ENCODE data around the gene MCTP2. TPM values are rescaled to one million over a fixed set of nuclear protein-coding genes. Genes with fewer than 3 reads are reported as not detected.

Gene MCTP2
- total RNA-seq, 1 donor from 2014 or later, result 4.8 TPM

DNA sequence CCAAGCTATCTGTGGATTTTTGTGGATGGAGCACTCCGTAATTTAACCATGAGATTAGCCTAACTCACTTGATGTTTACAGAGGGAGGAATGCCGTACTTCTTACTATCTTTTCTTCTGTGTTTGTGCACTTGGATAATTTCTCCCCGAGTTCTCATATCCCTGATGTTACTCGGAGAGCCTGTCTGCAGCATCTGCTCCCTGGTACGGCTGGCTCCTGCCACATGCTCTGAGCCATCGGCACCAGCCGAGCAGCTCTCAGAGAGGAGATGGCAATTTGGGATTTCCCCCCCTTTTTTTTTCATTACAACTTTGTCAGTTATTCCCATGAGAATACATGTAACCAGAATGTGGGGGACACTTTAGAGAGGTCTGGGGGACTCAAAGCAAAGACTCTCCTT is 155.0 kb downstream of the MCTP2 start:
- H3K36me3 Mint-ChIP-seq, result peaks cover 5% of the 10 kb centered on the region
- DNase-seq (ENCODE audit: extremely low spot score, unreplicated experiment), result no peak
- peaks cover 11% of the 10 kb centered on the region for H3K4me1 Mint-ChIP-seq (ENCODE audit: unreplicated experiment)
- TF ChIP-seq, protein P1, sequence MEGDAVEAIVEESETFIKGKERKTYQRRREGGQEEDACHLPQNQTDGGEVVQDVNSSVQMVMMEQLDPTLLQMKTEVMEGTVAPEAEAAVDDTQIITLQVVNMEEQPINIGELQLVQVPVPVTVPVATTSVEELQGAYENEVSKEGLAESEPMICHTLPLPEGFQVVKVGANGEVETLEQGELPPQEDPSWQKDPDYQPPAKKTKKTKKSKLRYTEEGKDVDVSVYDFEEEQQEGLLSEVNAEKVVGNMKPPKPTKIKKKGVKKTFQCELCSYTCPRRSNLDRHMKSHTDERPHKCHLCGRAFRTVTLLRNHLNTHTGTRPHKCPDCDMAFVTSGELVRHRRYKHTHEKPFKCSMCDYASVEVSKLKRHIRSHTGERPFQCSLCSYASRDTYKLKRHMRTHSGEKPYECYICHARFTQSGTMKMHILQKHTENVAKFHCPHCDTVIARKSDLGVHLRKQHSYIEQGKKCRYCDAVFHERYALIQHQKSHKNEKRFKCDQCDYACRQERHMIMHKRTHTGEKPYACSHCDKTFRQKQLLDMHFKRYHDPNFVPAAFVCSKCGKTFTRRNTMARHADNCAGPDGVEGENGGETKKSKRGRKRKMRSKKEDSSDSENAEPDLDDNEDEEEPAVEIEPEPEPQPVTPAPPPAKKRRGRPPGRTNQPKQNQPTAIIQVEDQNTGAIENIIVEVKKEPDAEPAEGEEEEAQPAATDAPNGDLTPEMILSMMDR (conservative IDR thresholded peaks at IDR 0.05), result no peak
- H3K27me3 Mint-ChIP-seq, result no peaks in the 10 kb centered on the region
- no peaks in the 10 kb centered on the region for H3K9me3 Mint-ChIP-seq
- no peak overlapping the region for H3K4me3 Mint-ChIP-seq
- no peak overlapping the region for H3K27ac Mint-ChIP-seq

DNA sequence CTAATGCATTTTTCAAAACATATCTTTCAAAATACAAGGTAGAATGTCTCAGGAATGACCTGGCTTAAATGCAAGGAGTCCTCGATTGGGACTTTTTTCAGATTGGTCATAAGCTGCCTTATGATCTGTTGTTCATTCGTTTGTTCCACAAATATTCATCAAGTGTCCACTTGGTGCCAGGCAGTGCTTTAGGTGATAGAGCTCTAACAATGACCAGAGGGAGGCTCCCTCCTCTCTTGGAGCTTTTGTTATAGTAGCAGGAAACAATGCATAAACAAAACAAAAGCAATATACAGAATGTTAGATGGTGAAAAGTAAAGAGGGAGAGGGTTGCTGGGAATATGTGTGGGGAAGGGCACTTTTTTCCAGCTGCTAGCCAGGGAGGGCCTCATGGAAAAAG is 156.1 kb downstream of the MCTP2 start:
- Mint-ChIP-seq H3K27ac (no peak overlapping the region), H3K4me1 (ENCODE audit: unreplicated experiment) (peaks cover 11% of the 10 kb centered on the region), H3K9me3 (no peaks in the 10 kb centered on the region), H3K4me3 (no peak overlapping the region), H3K36me3 (peaks cover 5% of the 10 kb centered on the region), H3K27me3 (no peaks in the 10 kb centered on the region)
- TF ChIP-seq, protein P1 (conservative IDR thresholded peaks at IDR 0.05), result no peak
- no peak for DNase-seq (ENCODE audit: extremely low spot score, unreplicated experiment)

- TF ChIP-seq, protein P1 (conservative IDR thresholded peaks at IDR 0.05), result no peak
- H3K36me3 Mint-ChIP-seq, result peaks cover 5% of the 10 kb centered on the region
- no peak overlapping the region for H3K4me3 Mint-ChIP-seq
- peaks cover 11% of the 10 kb centered on the region for H3K4me1 Mint-ChIP-seq (ENCODE audit: unreplicated experiment)
- no peaks in the 10 kb centered on the region for H3K27me3 Mint-ChIP-seq
- H3K27ac Mint-ChIP-seq, result no peak overlapping the region
- no peak for DNase-seq (ENCODE audit: extremely low spot score, unreplicated experiment)
- H3K9me3 Mint-ChIP-seq, result no peaks in the 10 kb centered on the region
Measured at GRCh38 chr15:94387849-94388441, 156.6 kb downstream of the MCTP2 start.

DNA sequence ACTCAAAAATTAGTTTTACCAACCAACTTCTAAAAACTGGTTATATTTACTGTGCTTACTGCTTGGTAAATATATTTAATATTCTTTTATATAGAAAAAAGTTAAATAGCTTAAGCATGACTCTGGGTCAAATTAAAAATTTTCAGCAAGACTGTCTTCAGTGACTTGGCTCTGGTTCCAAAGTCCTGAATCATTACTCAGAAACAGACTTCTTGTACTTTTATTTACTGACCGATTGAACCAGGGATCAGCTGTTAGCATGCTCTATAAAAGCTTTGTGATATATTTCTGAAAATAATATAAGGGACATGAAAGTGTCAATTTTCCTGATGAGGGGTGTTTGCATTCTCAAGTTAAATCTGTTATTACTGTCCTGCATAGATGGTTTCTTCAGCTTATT is 164.3 kb downstream of the MCTP2 start:
- Mint-ChIP-seq H3K36me3 (no peaks in the 10 kb centered on the region), H3K4me3 (no peak overlapping the region), H3K4me1 (ENCODE audit: unreplicated experiment) (peaks cover 2% of the 10 kb centered on the region), H3K27me3 (peaks cover 3% of the 10 kb centered on the region), H3K27ac (no peak overlapping the region), H3K9me3 (no peaks in the 10 kb centered on the region)
- no peak for DNase-seq (ENCODE audit: extremely low spot score, unreplicated experiment)
- TF ChIP-seq, protein P1 (conservative IDR thresholded peaks at IDR 0.05), result no peak

DNA sequence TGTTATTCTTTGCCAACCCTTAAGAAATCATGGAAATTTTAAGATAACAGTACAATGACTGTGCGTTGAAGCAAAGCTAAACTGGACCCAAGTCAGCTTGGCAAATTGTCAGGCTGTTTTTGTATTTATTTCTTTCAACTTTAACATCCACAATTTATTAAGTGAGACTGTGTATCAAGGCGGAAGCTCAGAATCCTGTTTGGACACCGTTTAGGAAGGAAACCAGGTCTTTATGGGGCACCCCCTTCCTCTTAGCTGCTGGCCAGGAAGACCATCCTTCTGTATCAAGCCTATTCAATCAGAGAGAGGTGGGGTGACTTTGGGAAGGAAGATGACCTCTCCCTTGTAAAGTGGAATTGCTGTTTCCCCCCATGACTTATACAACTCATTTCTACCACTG is 166.0 kb downstream of the MCTP2 start:
- Mint-ChIP-seq H3K4me1 (ENCODE audit: unreplicated experiment) (peaks cover 12% of the 10 kb centered on the region), H3K27me3 (peaks cover 3% of the 10 kb centered on the region), H3K4me3 (no peak overlapping the region), H3K9me3 (no peaks in the 10 kb centered on the region), H3K27ac (no peak overlapping the region), H3K36me3 (no peaks in the 10 kb centered on the region)
- TF ChIP-seq, protein P1 (conservative IDR thresholded peaks at IDR 0.05), result no peak
- DNase-seq (ENCODE audit: extremely low spot score, unreplicated experiment), result no peak

GRCh38 chr15:94398001-94398400 is 166.6 kb downstream of the MCTP2 start:
- peaks cover 3% of the 10 kb centered on the region for H3K27me3 Mint-ChIP-seq
- no peaks in the 10 kb centered on the region for H3K9me3 Mint-ChIP-seq
- H3K4me1 Mint-ChIP-seq (ENCODE audit: unreplicated experiment), result peaks cover 12% of the 10 kb centered on the region
- TF ChIP-seq, protein P1 (conservative IDR thresholded peaks at IDR 0.05), result no peak
- no peak for DNase-seq (ENCODE audit: extremely low spot score, unreplicated experiment)
- H3K36me3 Mint-ChIP-seq, result no peaks in the 10 kb centered on the region
- no peak overlapping the region for H3K4me3 Mint-ChIP-seq
- H3K27ac Mint-ChIP-seq, result no peak overlapping the region
